Measurements from ENCODE around the gene TMEM252. TPM values are rescaled to one million over a fixed set of nuclear protein-coding genes. Genes with fewer than 3 reads are reported as not detected.
A peak's percentile ranks its signal among the peaks of the same experiment; 100 is the strongest.

The TMEM252 gene
- total RNA-seq, 2 donors from 2014 or later: not detected

DNA sequence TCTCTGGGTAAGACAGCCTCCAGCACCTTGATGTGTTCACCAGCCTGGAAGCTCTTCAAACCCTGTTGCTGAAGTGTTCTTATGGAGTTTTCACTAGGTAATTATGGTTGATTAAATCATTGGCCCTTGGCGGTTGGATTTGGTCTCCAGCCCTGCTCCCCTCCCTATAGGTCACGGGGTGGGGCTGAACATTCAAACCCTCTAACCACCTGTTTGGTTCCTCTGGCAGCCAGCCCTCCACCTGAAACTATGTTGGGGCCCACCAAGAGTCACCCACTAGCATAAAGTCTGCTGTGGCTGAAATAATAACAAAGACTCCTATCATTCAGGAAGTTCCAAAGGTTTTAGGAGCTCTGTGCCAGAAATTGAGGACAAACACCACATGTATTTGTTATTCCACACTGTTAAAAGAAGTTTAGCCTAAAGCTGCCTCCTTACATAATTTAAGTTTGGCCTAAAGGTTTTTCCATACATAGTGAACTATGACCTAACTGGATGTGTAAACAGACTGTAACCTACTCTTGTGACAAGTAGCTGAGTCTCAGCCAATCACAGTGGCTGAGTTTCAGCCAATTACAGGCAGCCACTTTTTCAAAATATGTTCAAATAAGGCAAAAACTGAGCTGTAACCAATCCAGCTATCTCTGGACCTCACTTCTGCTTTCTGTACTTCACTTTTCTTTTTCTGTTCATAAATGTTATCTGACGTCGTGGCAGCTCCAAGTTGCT, 34.8 kb downstream of the TMEM252 start:
- peak overlapping the region; percentile 61 to 92 for H3K27ac ChIP-seq
- no peaks in the 10 kb centered on the region for H3K27me3 ChIP-seq
- H3K36me3 ChIP-seq: peaks cover 42% of the 10 kb centered on the region
- no peaks in the 10 kb centered on the region for H3K9me3 ChIP-seq
- H3K4me3 ChIP-seq: no peak overlapping the region
- DNase-seq (ENCODE audit: low spot score): no peak
- TF ChIP-seq, protein P1, sequence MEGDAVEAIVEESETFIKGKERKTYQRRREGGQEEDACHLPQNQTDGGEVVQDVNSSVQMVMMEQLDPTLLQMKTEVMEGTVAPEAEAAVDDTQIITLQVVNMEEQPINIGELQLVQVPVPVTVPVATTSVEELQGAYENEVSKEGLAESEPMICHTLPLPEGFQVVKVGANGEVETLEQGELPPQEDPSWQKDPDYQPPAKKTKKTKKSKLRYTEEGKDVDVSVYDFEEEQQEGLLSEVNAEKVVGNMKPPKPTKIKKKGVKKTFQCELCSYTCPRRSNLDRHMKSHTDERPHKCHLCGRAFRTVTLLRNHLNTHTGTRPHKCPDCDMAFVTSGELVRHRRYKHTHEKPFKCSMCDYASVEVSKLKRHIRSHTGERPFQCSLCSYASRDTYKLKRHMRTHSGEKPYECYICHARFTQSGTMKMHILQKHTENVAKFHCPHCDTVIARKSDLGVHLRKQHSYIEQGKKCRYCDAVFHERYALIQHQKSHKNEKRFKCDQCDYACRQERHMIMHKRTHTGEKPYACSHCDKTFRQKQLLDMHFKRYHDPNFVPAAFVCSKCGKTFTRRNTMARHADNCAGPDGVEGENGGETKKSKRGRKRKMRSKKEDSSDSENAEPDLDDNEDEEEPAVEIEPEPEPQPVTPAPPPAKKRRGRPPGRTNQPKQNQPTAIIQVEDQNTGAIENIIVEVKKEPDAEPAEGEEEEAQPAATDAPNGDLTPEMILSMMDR (IDR thresholded peaks at IDR 0.05): no peak
- peaks cover 0 to 63% of the 10 kb centered on the region in 2 donors for H3K4me1 ChIP-seq

DNA sequence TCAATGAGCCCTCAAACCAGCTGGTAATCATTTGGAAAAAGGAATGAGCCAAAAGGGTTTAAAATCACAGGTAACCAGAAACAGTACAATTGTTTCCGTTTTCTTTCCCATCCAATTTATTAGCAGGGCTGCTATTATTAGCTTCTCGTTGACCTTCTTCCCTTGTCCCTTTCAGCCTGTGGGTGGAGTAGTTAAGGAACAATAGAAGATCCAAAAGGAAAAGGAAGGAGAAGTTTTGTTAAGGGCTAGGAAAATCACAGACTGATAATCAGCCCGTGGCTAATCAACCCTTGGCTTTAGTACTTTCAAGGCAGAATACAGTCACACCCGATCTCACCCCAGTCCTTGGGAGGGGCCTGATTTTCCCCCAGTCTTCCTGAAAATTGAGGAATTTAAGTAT, 38.4 kb downstream of the TMEM252 start:
- no peak for DNase-seq (ENCODE audit: low spot score)
- Histone ChIP-seq H3K27ac (peak overlapping the region; percentile 74 to 92), H3K36me3 (peaks cover 50% of the 10 kb centered on the region), H3K4me3 (no peak overlapping the region), H3K4me1 (peaks cover 0 to 66% of the 10 kb centered on the region in 2 donors), H3K27me3 (no peaks in the 10 kb centered on the region), H3K9me3 (no peaks in the 10 kb centered on the region)
- TF ChIP-seq, protein P1 (IDR thresholded peaks at IDR 0.05): no peak

DNA sequence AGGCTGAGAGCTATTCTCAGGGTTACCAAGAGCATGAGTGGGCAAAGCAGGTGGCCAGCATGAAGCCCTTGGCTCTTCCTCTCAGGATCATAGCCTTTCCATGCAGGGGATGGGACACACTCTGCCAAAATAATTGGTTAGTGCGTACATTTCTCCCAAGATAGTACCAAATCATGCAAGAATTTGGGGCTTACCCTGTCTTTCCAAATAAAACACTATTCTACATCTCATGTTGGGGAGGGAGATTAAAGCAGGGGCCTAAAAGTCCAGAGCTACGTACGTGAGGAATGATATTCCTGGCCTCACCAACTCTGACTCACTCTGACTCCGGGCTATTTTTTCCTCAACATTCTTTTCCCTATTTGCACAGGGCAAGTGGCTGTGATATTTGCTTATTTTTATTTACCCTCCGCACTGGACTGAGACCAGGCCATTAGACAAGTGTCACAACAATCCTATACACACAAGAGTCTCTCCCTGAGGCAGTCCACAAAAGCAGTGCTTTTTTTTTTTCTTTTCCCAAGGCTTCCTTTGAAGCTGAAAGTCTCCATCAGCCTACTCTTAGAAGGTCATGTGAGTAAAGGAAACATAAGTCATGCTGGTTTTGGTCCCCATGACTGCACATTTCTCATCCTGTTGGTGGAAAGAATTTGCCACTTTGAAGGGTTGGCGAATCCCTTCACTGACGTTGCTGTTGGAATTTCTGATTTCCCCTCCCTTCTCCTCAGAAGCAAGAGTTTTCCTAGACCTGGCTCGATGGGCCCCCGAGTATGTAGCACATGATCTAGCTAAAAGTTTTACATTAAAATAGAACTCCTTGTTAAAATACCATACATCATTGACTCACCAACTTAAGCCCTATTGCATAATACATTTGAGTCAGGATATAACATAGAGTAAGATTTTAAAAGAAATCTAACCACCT, 40.0 kb downstream of the TMEM252 start:
- TF ChIP-seq, protein P1 (IDR thresholded peaks at IDR 0.05): no peak
- Histone ChIP-seq H3K27ac (peak overlapping the region; percentile 74 to 92), H3K9me3 (no peaks in the 10 kb centered on the region), H3K4me3 (no peak overlapping the region), H3K36me3 (peaks cover 50% of the 10 kb centered on the region), H3K27me3 (no peaks in the 10 kb centered on the region), H3K4me1 (peaks cover 0 to 66% of the 10 kb centered on the region in 2 donors)
- DNase-seq (ENCODE audit: low spot score): no peak

DNA sequence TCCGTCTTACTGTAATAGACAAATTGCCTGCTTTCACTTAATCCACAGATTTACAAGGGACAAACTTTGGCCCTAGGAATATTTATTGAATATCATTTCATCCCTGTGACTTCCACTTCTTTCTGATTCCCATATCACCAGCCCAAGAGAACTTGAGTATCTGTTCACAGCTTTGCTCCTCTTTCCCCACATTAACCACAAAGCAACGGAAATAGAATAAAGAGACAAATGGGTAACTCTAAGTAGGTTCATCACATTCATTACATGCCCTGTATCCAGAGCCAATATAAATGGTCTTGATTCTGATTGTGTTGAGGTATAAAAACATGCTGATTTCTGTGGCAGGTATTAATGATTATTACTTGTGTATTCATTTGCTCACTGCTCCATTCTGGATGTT, 41.9 kb downstream of the TMEM252 start:
- TF ChIP-seq, protein P1 (IDR thresholded peaks at IDR 0.05): no peak
- H3K27ac ChIP-seq: peak overlapping the region; percentile 74 to 92
- no peaks in the 10 kb centered on the region for H3K27me3 ChIP-seq
- H3K4me3 ChIP-seq: no peak overlapping the region
- DNase-seq (ENCODE audit: low spot score): no peak
- peaks cover 0 to 73% of the 10 kb centered on the region in 2 donors for H3K4me1 ChIP-seq
- peaks cover 43% of the 10 kb centered on the region for H3K36me3 ChIP-seq
- H3K9me3 ChIP-seq: no peaks in the 10 kb centered on the region

DNA sequence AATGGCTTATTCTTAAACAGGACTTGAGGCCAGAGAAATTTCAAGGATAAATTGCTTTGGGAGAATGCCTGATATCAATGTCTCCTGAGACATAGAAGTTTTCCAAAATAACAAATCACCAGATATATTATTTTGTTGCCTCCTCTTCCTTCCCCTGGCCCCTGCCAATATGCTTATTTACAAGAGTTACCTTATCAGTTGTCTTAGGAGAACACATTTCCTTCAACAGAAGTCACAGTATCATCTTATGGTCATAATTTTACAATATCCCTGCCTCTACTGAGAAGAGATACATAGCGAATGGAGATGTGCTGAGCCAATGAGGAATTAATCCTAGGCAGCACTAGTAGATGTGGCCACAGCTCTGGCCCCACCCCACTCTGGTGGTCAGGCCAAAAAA, 43.1 kb downstream of the TMEM252 start:
- H3K27ac ChIP-seq: peak overlapping the region in 1 of 2 donors; percentile 92
- no peaks in the 10 kb centered on the region for H3K9me3 ChIP-seq
- H3K36me3 ChIP-seq: peaks cover 31% of the 10 kb centered on the region
- no peak for DNase-seq (ENCODE audit: low spot score)
- peaks cover 0 to 81% of the 10 kb centered on the region in 2 donors for H3K4me1 ChIP-seq
- no peaks in the 10 kb centered on the region for H3K27me3 ChIP-seq
- TF ChIP-seq, protein P1 (IDR thresholded peaks at IDR 0.05): no peak
- no peak overlapping the region for H3K4me3 ChIP-seq
